GM12878 (cell line): ENCODE measurements around the gene STON2. TPM values are rescaled to one million over a fixed set of nuclear protein-coding genes. Genes with fewer than 3 reads are reported as not detected.

Source experiments
- ATAC-seq: fragments of 200-7000 bp; cut with Tn5 transposase; 3 replicates; pipeline ENCODE4 v1.9.1; 2020; ENCODE audit warnings: mild to moderate bottlenecking, moderate library complexity
- BruUV-seq: library from RNA; stranded (reverse); fragments of 400-500 nt; replicated peaks from 2 replicates; lab custom pipeline; 2021; lab: Mats Ljungman, UMichigan
- CTCF ChIA-PET: fragments of 300-600 bp; sonication (Branson Sonifier 250); formaldehyde crosslinking; extraction: SDS; loops from one replicate; lab custom pipeline; 2021; ENCODE audit warnings: inconsistent platforms; lab: Yijun Ruan, JAX
- POLR2A ChIA-PET: fragments of 350-600 bp; formaldehyde crosslinking; extraction: SDS; loops from one replicate; lab custom pipeline; 2021; ENCODE audit warnings: inconsistent platforms; lab: Charles Lee
- RAD21 ChIA-PET: fragments of 300-600 bp; sonication (Branson Sonifier 250); formaldehyde crosslinking; loops from one replicate; lab custom pipeline; 2023; ENCODE audit warnings: antibody characterized with exemption; ENCODE audit not compliant: unreplicated experiment; lab: Charles Lee
- SMC1A ChIA-PET: fragments of 300-600 bp; sonication (Branson Sonifier 250); formaldehyde crosslinking; loops from one replicate; lab custom pipeline; 2023; ENCODE audit not compliant: unreplicated experiment, uncharacterized antibody; lab: Charles Lee
- DNase-seq: peaks from one replicate; pipeline ENCODE4 v3.0.0-alpha.2; 2011; ENCODE audit warnings: low read depth, low spot score
- FAIRE-seq: peaks from 3 replicates; lab custom pipeline; 2011; peaks lifted over from hg19 to GRCh38; lab: Jason Lieb, UNC
- H2AFZ ChIP-seq: 2 replicates; pipeline ENCODE4 v1.6.0; 2011; ENCODE audit warnings: low read depth, low read length, control low read depth; ENCODE audit not compliant: control insufficient read depth
- H3K27ac ChIP-seq: 2 replicates; pipeline ENCODE4 v1.5.1; 2011; ENCODE audit warnings: control low read depth; ENCODE audit not compliant: control insufficient read depth, insufficient read depth
- H3K27me3 ChIP-seq, 2 experiments: replicated peaks in 1 of 2; 2 replicates each; pipeline versions ENCODE4 v1.6.0 to v1.6.1; 2011; ENCODE audit warnings: low read length in 1 of 2; ENCODE audit not compliant: control insufficient read depth in 2 of 2, insufficient read depth in 2 of 2
- H3K36me3 ChIP-seq, 2 experiments: 2 replicates each; pipeline ENCODE4 v1.5.1; 2011; ENCODE audit warnings: low read length in 1 of 2; ENCODE audit not compliant: control insufficient read depth in 2 of 2, insufficient read depth in 2 of 2
- H3K4me1 ChIP-seq: 2 replicates; pipeline ENCODE4 v1.6.1; 2011; ENCODE audit warnings: mild to moderate bottlenecking, low read length, moderate library complexity, mixed read lengths; ENCODE audit not compliant: control insufficient read depth, insufficient read depth
- H3K4me2 ChIP-seq: 2 replicates; pipeline ENCODE4 v1.6.0; 2011; ENCODE audit warnings: control low read depth; ENCODE audit not compliant: control insufficient read depth, insufficient read depth
- H3K4me3 ChIP-seq: fragments of 200-600 bp; sonication (generic); 2 replicates; pipeline ENCODE4 v1.5.1; 2016
- H3K79me2 ChIP-seq: 2 replicates; pipeline ENCODE4 v1.6.0; 2011; ENCODE audit warnings: low read length; ENCODE audit not compliant: control insufficient read depth, insufficient read depth
- H3K9ac ChIP-seq: 2 replicates; pipeline ENCODE4 v1.8.0; 2011; ENCODE audit warnings: low read length, control low read depth, mixed read lengths; ENCODE audit not compliant: control insufficient read depth, insufficient read depth
- H3K9me3 ChIP-seq: replicated peaks from 3 replicates; pipeline ENCODE4 v1.5.1; 2011; ENCODE audit warnings: mild to moderate bottlenecking, low read length; ENCODE audit not compliant: control insufficient read depth, insufficient read depth
- H4K20me1 ChIP-seq: 2 replicates; pipeline ENCODE4 v1.6.0; 2011; ENCODE audit not compliant: control insufficient read depth, insufficient read depth
- DPF2 ChIP-seq: fragments of 450-650 bp; IDR thresholded peaks from 2 replicates; pipeline ENCODE4 v1.6.1; 2017; ENCODE audit warnings: mild to moderate bottlenecking
- HDAC2 ChIP-seq: fragments of 200-600 bp; sonication (generic); IDR thresholded peaks from 2 replicates; pipeline ENCODE4 v1.6.1; 2017
- POU2F2 ChIP-seq: IDR thresholded peaks from 3 replicates; pipeline ENCODE4 v1.6.1; 2011; ENCODE audit warnings: low read depth, mild to moderate bottlenecking, low read length, borderline replicate concordance
- ZSCAN29 ChIP-seq: fragments of 450-650 bp; IDR thresholded peaks from 2 replicates; pipeline ENCODE4 v1.6.1; 2017; ENCODE audit warnings: mild to moderate bottlenecking, moderate library complexity
- WGBS: methylation state at CpG from one replicate; pipeline ENCODE4 v1.1.6; 2016; ENCODE audit warnings: low lambda C conversion rate; ENCODE audit not compliant: insufficient replicate concordance, insufficient coverage; ENCODE audit errors: missing lambda C conversion rate; 5-methylcytosine and 5-hydroxymethylcytosine counted together
- in situ Hi-C: fragments of 300-500 bp; cut with MboI; formaldehyde crosslinking; loops from 9 replicates; pipeline ENCODE4 v1.14.3; 2018; ENCODE audit warnings: mixed read lengths
- intact Hi-C: fragments of 100-400 bp; cut with micrococcal nuclease; formaldehyde crosslinking; loops from one replicate; pipeline ENCODE4 v1.14.2; 2022; ENCODE audit not compliant: unreplicated experiment
- polyA plus RNA-seq, 11 experiments: library from polyadenylated mRNA; depleted of rRNA in 4 of 11; unstranded in 6 of 11; stranded (reverse) in 5 of 11; fragments of >200 nt; fragmentation: Nextera tagmentation in 4 of 11; fragmentation: Illumina TruSeq in 1 of 11; extraction: Ambion mirVana in 4 of 11; extraction: Trizol in 1 of 11; gene quantifications; 1 replicate in 1 of 11; 2 replicates in 10 of 11; pipeline versions ENCODE4 v1.2.1 to v1.2.3, GENCODE V29; 2011 to 2016; ENCODE audit warnings: inconsistent platforms in 2 of 11, missing spikeins in 2 of 11, low read depth in 1 of 11
- total RNA-seq, 4 experiments: library from RNA; depleted of rRNA in 3 of 4; stranded (reverse); fragments of >200 nt in 3 of 4; fragmentation: Illumina TruSeq in 1 of 4; extraction: Trizol in 1 of 4; gene quantifications; 2 replicates each; pipeline versions ENCODE4 v1.2.1 to v1.2.3, GENCODE V29; 2013 to 2021
- TF ChIP-seq, protein P1 (sequence below): IDR thresholded peaks from 2 replicates; pipeline ENCODE4 v1.6.1; 2012; ENCODE audit warnings: mild to moderate bottlenecking, low read depth, low read length
- TF ChIP-seq, protein P2 (sequence below): fragments of 150-350 bp; IDR thresholded peaks from 2 replicates; pipeline ENCODE4 v1.6.1; 2014; ENCODE audit warnings: mild to moderate bottlenecking, low read depth, low read length
- TF ChIP-seq, protein P3 (sequence below): fragments of 450-650 bp; IDR thresholded peaks from 2 replicates; pipeline ENCODE4 v1.6.1; 2016; ENCODE audit warnings: mild to moderate bottlenecking

Gene STON2
- total and polyA plus RNA-seq, 10 of the 15 experiments (the other 5 are each of a cell fraction or from before 2014, with no cell fraction given): 0.03 to 0.13 (median 0.03) TPM; not detected in 7

DNA sequence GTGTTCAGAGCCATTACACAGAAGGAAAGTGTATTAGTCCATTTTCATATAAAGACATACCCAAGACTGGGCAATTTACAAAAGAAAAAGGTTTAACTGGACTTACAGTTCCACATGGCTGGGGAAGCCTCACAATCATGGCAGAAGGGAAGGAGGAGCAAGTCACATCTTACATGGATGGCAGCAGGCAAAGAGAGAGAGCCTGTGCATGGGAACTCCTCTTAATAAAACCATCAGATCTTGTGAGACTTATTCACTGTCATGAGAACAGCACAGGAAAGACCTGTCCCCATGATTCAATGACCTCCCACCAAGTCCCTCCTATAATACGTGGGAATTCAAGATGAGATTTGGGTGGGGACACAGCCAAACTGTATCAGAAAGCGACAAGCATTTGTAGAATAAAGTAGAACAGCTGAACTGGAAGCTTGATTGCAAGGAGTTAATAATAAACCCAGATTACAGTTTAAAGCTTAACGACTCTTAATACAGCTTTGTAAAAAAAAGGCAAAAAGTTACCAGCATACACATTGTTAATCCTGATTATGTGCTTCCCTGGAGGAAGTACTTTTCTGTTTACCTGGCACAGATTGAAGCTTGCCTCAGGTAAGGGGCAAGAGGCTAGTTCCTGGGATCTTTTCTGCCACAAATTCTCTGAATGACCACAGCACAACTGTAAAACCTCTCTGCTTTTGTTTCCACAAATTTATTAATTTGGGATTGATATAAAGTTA lies 18.1 kb upstream of the STON2 start (continued):
- TF ChIP-seq POU2F2: no peak

GRCh38 chr14:81416981-81417380 lies 16.9 kb upstream of the STON2 start:
- intact Hi-C loops (no loop called here), in situ Hi-C loops (no loop called here)
- TF ChIP-seq, protein P1, sequence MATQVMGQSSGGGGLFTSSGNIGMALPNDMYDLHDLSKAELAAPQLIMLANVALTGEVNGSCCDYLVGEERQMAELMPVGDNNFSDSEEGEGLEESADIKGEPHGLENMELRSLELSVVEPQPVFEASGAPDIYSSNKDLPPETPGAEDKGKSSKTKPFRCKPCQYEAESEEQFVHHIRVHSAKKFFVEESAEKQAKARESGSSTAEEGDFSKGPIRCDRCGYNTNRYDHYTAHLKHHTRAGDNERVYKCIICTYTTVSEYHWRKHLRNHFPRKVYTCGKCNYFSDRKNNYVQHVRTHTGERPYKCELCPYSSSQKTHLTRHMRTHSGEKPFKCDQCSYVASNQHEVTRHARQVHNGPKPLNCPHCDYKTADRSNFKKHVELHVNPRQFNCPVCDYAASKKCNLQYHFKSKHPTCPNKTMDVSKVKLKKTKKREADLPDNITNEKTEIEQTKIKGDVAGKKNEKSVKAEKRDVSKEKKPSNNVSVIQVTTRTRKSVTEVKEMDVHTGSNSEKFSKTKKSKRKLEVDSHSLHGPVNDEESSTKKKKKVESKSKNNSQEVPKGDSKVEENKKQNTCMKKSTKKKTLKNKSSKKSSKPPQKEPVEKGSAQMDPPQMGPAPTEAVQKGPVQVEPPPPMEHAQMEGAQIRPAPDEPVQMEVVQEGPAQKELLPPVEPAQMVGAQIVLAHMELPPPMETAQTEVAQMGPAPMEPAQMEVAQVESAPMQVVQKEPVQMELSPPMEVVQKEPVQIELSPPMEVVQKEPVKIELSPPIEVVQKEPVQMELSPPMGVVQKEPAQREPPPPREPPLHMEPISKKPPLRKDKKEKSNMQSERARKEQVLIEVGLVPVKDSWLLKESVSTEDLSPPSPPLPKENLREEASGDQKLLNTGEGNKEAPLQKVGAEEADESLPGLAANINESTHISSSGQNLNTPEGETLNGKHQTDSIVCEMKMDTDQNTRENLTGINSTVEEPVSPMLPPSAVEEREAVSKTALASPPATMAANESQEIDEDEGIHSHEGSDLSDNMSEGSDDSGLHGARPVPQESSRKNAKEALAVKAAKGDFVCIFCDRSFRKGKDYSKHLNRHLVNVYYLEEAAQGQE: no peak
- TF ChIP-seq HDAC2 (no peak), ZSCAN29 (no peak), DPF2 (no peak)
- TF ChIP-seq, protein P2, sequence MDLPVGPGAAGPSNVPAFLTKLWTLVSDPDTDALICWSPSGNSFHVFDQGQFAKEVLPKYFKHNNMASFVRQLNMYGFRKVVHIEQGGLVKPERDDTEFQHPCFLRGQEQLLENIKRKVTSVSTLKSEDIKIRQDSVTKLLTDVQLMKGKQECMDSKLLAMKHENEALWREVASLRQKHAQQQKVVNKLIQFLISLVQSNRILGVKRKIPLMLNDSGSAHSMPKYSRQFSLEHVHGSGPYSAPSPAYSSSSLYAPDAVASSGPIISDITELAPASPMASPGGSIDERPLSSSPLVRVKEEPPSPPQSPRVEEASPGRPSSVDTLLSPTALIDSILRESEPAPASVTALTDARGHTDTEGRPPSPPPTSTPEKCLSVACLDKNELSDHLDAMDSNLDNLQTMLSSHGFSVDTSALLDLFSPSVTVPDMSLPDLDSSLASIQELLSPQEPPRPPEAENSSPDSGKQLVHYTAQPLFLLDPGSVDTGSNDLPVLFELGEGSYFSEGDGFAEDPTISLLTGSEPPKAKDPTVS: no peak
- TF ChIP-seq, protein P3, sequence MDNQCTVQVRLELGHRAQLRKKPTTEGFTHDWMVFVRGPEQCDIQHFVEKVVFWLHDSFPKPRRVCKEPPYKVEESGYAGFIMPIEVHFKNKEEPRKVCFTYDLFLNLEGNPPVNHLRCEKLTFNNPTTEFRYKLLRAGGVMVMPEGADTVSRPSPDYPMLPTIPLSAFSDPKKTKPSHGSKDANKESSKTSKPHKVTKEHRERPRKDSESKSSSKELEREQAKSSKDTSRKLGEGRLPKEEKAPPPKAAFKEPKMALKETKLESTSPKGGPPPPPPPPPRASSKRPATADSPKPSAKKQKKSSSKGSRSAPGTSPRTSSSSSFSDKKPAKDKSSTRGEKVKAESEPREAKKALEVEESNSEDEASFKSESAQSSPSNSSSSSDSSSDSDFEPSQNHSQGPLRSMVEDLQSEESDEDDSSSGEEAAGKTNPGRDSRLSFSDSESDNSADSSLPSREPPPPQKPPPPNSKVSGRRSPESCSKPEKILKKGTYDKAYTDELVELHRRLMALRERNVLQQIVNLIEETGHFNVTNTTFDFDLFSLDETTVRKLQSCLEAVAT: no peak
- no peaks in the 10 kb centered on the region for H3K9me3 ChIP-seq
- ChIA-PET POLR2A (no interaction called here), RAD21 (no interaction called here), CTCF (no interaction called here), SMC1A (no interaction called here)
- no peak overlapping the region for H3K4me2 ChIP-seq
- no peaks in the 10 kb centered on the region for H3K36me3 ChIP-seq
- H3K4me1 ChIP-seq: no peaks in the 10 kb centered on the region
- H3K79me2 ChIP-seq: no peaks in the 10 kb centered on the region
- H2AFZ ChIP-seq: no peak overlapping the region
- no peak overlapping the region for H3K27ac ChIP-seq
- no peak overlapping the region for H3K9ac ChIP-seq
- no peaks in the 10 kb centered on the region; a peak in 1 of 4 replicates for H3K27me3 ChIP-seq
- ATAC-seq: no peak
- 65% methylated on average over 7 of the region's 7 CpGs for WGBS
- DNase-seq: no peak
- no TSS peak for BruUV-seq
- H4K20me1 ChIP-seq: no peaks in the 10 kb centered on the region
- FAIRE-seq: no peak
- H3K4me3 ChIP-seq: no peak overlapping the region
